Astrocyte of the spinal cord (primary cell): ENCODE measurements around the gene ATP6V0C.

Experiments
- DNase-seq: peaks from one replicate; pipeline ENCODE4 v3.0.0; 2011; ENCODE audit warnings: low read depth, low spot score
- H3K4me3 ChIP-seq: 2 replicates; pipeline ENCODE4 v1.5.1; 2011; ENCODE audit warnings: low read depth, mild to moderate bottlenecking, low read length, moderate library complexity
- CTCF ChIP-seq: IDR thresholded peaks from 2 replicates; pipeline ENCODE4 v1.5.1; 2012; ENCODE audit warnings: low read depth, mild to moderate bottlenecking, low read length, inconsistent platforms
- in situ Hi-C: cut with HindIII; loops from 2 replicates; pipeline ENCODE4 v1.10.0; 2017; ENCODE audit warnings: low sequenced_read_pairs

ATP6V0C gene

GRCh38 chr16:2501946-2502895 lies 11.5 kb upstream of the ATP6V0C start:
- DNase-seq = no peak
- TF ChIP-seq CTCF = no peak
- H3K4me3 ChIP-seq = no peak overlapping the region
- in situ Hi-C loops = no loop called here

- in situ Hi-C loops = no loop called here
Observed at GRCh38 chr16:2505695-2506094, 8.1 kb upstream of the ATP6V0C start.

GRCh38 chr16:2507052-2507659 lies 6.6 kb upstream of the ATP6V0C start:
- in situ Hi-C loops = no loop called here
- H3K4me3 ChIP-seq = no peak overlapping the region
- DNase-seq = no peak
- no peak for TF ChIP-seq CTCF

More at GRCh38 chr16:2505695-2506094, 8.1 kb upstream of the ATP6V0C start:
- no peak overlapping the region for H3K4me3 ChIP-seq
- no peak for DNase-seq
- no peak for TF ChIP-seq CTCF

GRCh38 chr16:2507665-2508064 lies 6.1 kb upstream of the ATP6V0C start:
- no peak for DNase-seq
- TF ChIP-seq CTCF = no peak
- H3K4me3 ChIP-seq = no peak overlapping the region
- in situ Hi-C loops = no loop called here

GRCh38 chr16:2508722-2509400 lies 4.9 kb upstream of the ATP6V0C start:
- no peak for TF ChIP-seq CTCF
- in situ Hi-C loops = no loop called here

GRCh38 chr16:2511128-2511800 lies 2.5 kb upstream of the ATP6V0C start:
- in situ Hi-C loops = no loop called here
- peak; percentile 59 for DNase-seq
- H3K4me3 ChIP-seq = no peak overlapping the region
- no peak for TF ChIP-seq CTCF

More at GRCh38 chr16:2508722-2509400, 4.9 kb upstream of the ATP6V0C start:
- no peak overlapping the region for H3K4me3 ChIP-seq
- DNase-seq = no peak
